ENCODE measurements around the gene ARHGEF10L. TPM values are rescaled to one million over a fixed set of nuclear protein-coding genes. Genes with fewer than 3 reads are reported as not detected.

Gene ARHGEF10L
- total and polyA plus RNA-seq, 4 donors = 15.0 to 43.4 (median 24.3) TPM

GRCh38 chr1:17529381-17529780, 10.1 kb upstream of the ARHGEF10L start:
- no peak for ATAC-seq (ENCODE audit: insufficient read depth, low FRiP score)
- Histone ChIP-seq H3K4me1 (ENCODE audit: control insufficient read depth in 5 of 5, insufficient read depth in 5 of 5, low read length in 5 of 5) (peaks cover 0 to 10% (median 2%) of the 10 kb centered on the region in 5 donors), H3K9ac (ENCODE audit: insufficient read depth in 1 of 2, low read length in 2 of 2) (no peak overlapping the region), H3K36me3 (ENCODE audit: control insufficient read depth in 4 of 4, insufficient read depth in 4 of 4, low read length in 4 of 4) (no peaks in the 10 kb centered on the region), H3K27ac (ENCODE audit: low read depth in 1 of 2, low read length in 1 of 2) (no peak overlapping the region), H3K27me3 (ENCODE audit: control insufficient read depth in 3 of 3, insufficient read depth in 3 of 3, low read length in 2 of 3) (peaks cover 0 to 3% (median 0%) of the 10 kb centered on the region in 3 donors), H3K4me3 (no peak overlapping the region), H3K9me3 (ENCODE audit: control insufficient read depth in 4 of 4, insufficient read depth in 3 of 4, low read length in 3 of 4) (no peaks in the 10 kb centered on the region)
- TF ChIP-seq CTCF (IDR thresholded peaks at IDR 0.05; ENCODE audit: control extremely low read depth, extremely low read depth) = no peak
- no peak for DNase-seq

GRCh38 chr1:17531343-17531681, 8.2 kb upstream of the ARHGEF10L start:
- WGBS, 2 donors = 80 to 82% methylated on average over 4 of the region's 4 CpGs
- ATAC-seq (ENCODE audit: insufficient read depth, low FRiP score) (no peak), DNase-seq (no peak)
- no peak overlapping the region for H3K9ac ChIP-seq (ENCODE audit: insufficient read depth in 1 of 2, low read length in 2 of 2)
- H3K9me3 ChIP-seq (ENCODE audit: control insufficient read depth in 4 of 4, insufficient read depth in 3 of 4, low read length in 3 of 4) = no peaks in the 10 kb centered on the region
- no peak overlapping the region for H3K4me3 ChIP-seq
- no peak for TF ChIP-seq CTCF (IDR thresholded peaks at IDR 0.05; ENCODE audit: control extremely low read depth, extremely low read depth)
- H3K27me3 ChIP-seq (ENCODE audit: control insufficient read depth in 3 of 3, insufficient read depth in 3 of 3, low read length in 2 of 3) = no peaks in the 10 kb centered on the region
- peak overlapping the region in 1 of 2 donors; percentile 74 for H3K27ac ChIP-seq (ENCODE audit: low read depth in 1 of 2, low read length in 1 of 2)
- no peaks in the 10 kb centered on the region for H3K36me3 ChIP-seq (ENCODE audit: control insufficient read depth in 4 of 4, insufficient read depth in 4 of 4, low read length in 4 of 4)
- H3K4me1 ChIP-seq (ENCODE audit: control insufficient read depth in 5 of 5, insufficient read depth in 5 of 5, low read length in 5 of 5) = peaks cover 0 to 10% (median 2%) of the 10 kb centered on the region in 5 donors

- peak; percentile 36 to 55 (median 44) for DNase-seq
Observed at GRCh38 chr1:17531682-17532487, 7.6 kb upstream of the ARHGEF10L start.

More at GRCh38 chr1:17531682-17532487, 7.6 kb upstream of the ARHGEF10L start:
- H3K4me1 ChIP-seq (ENCODE audit: control insufficient read depth in 5 of 5, insufficient read depth in 5 of 5, low read length in 5 of 5) = peaks cover 0 to 10% (median 2%) of the 10 kb centered on the region in 5 donors
- no peaks in the 10 kb centered on the region for H3K36me3 ChIP-seq (ENCODE audit: control insufficient read depth in 4 of 4, insufficient read depth in 4 of 4, low read length in 4 of 4)
- 61 to 81% methylated on average over 7 to 8 of the region's 8 CpGs for WGBS, 2 donors
- no peaks in the 10 kb centered on the region for H3K27me3 ChIP-seq (ENCODE audit: control insufficient read depth in 3 of 3, insufficient read depth in 3 of 3, low read length in 2 of 3)
- H3K27ac ChIP-seq (ENCODE audit: low read depth in 1 of 2, low read length in 1 of 2) = peak overlapping the region; percentile 37 to 74
- ATAC-seq (ENCODE audit: insufficient read depth, low FRiP score) = no peak
- no peak overlapping the region for H3K4me3 ChIP-seq
- H3K9ac ChIP-seq (ENCODE audit: insufficient read depth in 1 of 2, low read length in 2 of 2) = no peak overlapping the region
- no peaks in the 10 kb centered on the region for H3K9me3 ChIP-seq (ENCODE audit: control insufficient read depth in 4 of 4, insufficient read depth in 3 of 4, low read length in 3 of 4)
- TF ChIP-seq CTCF (IDR thresholded peaks at IDR 0.05; ENCODE audit: control extremely low read depth, extremely low read depth) = no peak

Data from lung (tissue), 12 donors.